ENCODE data around the gene EEF1AKMT2.

EEF1AKMT2 gene

GRCh38 chr10:124717911-124718741, 73.6 kb downstream of the EEF1AKMT2 start:
- no peak for DNase-seq

GRCh38 chr10:124717041-124717757, 74.5 kb downstream of the EEF1AKMT2 start:
- no peak for DNase-seq

DNA sequence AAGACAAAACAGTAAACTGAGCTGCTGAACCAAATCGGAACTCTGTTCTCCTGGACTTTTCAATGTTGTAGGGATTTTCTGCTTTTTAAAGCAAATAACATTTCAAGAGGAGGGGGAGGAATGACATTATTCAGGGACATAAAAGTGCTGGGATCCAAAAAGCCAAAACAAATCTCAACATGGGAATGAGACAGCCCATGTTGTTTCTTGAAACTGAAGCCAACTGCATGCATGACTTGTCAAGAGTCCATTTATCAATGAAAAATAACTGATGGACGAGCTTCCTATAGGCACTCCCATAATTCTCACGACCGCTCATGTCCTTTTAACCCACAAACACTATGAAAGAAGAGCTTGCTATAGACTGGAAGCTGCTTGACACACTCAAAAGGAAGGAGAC, 75.3 kb downstream of the EEF1AKMT2 start:
- DNase-seq: no peak

- DNase-seq: no peak
Measured at GRCh38 chr10:124715439-124715838, 76.2 kb downstream of the EEF1AKMT2 start.

- no peak for DNase-seq
Measured at GRCh38 chr10:124713679-124714255, 77.9 kb downstream of the EEF1AKMT2 start.

DNA sequence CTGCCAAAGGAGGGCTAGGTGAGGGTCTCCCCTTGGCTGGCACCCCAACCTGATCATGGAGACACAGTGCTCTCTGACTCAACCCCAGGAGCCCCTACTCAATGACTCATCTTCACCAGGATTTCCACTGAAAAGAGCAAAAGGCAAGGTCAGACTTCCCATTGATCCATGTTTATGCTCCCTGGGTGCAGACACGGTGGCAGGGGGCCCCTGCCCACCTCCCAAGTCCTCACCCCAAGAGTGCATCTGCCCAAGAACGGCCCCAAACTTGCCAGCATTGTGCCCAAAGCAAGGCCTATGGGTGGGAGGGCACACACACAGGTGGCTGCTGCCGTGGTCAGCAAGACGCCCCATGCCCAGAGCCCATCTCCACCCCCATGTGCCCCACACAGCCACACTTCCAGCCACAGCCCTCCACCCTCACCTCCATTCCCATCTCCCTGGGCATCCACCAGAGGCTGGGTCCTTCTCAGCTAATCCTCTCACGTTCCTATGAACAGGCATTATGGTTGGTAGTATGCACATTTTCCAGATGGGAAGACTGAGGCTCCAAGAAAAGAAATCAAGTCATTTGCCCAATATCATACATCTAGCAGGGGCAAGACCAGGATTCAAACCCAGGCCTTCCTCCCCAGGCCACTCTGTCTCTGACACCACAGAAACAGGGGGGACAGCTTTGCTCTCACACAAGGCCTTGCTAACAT, 78.8 kb downstream of the EEF1AKMT2 start:
- DNase-seq: no peak

DNA sequence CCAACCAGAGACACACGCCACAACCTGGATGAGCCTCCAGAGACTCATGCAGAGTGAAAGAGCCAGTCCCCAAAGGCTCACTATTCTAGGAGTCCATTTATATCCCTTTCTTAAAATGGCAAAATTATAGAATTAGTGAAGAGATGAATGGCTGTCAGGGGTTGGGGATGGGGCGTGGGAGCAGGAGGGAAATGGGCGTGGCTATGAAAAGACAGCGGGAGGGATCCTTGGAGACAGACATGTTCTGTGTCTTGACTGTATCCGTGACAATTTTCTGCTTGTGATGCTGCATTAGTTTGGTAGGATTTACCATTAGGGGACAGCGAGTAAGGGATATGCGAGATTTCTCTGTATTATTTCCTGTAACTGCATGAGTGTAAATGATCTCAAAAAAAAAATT, 80.5 kb downstream of the EEF1AKMT2 start:
- no peak for DNase-seq

- DNase-seq: no peak
Measured at GRCh38 chr10:124710266-124710881, 81.3 kb downstream of the EEF1AKMT2 start.

DNA sequence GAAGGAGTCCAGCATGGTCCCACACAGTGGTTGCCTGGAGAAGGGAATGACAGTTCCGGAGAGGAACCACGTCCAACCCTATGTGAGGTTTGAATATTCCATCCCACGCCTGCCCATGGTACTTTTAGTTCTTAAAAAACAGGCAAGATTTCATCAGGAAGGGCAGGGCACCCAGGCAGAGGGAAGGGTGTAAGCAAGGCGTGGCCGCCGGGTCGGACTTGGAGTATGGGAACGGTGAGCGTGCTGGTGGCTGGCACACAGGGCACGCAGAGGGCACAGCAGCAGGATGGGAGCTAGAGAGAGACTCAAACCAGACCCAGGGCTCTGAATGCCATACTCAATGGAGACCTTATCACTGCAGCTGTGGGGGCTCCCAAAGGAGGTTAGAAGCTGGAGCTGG, 81.8 kb downstream of the EEF1AKMT2 start:
- no peak for DNase-seq

- no peak for DNase-seq
Measured at GRCh38 chr10:124708922-124709520, 82.7 kb downstream of the EEF1AKMT2 start.

DNA sequence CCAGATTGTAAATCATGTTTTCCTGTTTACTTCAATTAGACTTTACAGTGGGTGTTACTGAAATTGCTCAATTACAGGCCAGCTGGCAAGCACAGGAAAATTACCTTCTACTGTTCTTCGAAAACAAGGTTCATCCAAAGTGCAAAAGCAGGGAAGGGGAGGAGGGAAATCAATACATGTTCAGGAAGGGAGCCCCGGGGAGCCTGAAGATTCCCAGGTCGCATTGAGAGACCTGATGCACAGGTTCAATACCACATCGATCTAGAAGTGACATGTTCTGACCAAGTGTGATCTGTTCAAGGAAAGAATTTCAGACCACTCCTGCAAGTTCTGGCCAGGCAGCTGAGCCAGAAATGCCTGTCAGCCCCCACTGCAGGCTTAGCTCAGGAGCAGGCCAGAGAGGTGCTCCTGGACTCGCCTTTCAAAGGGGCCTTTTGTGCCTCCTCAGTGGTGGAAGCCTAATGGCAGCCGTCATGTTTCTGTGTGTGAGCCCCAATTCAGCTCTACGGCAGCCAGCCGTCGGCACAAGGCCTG, 83.4 kb downstream of the EEF1AKMT2 start:
- DNase-seq: no peak
